ENCODE results near the gene SCD.

SCD gene

DNA sequence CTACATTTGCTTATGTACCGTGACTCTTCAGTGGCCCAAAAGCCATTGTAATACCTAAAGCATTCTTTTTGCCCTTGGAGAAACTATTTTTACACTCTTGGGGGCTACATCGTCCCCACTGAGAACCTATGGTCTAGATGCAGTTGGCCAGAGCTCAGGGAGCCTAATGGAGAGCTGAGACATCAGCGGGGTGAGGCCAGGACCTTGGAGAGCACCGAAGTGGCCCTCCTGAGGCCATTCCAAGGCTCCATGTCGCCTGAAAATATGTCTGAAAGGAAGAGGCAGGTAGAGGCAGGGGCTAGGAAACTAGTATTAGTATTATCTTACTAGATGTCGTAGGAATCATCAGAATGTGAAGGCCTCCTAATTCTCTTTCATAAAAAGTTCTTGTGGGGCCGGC is 21.9 kb upstream of the SCD start:
- DNase-seq (ENCODE audit: insufficient read length), result no peak

DNA sequence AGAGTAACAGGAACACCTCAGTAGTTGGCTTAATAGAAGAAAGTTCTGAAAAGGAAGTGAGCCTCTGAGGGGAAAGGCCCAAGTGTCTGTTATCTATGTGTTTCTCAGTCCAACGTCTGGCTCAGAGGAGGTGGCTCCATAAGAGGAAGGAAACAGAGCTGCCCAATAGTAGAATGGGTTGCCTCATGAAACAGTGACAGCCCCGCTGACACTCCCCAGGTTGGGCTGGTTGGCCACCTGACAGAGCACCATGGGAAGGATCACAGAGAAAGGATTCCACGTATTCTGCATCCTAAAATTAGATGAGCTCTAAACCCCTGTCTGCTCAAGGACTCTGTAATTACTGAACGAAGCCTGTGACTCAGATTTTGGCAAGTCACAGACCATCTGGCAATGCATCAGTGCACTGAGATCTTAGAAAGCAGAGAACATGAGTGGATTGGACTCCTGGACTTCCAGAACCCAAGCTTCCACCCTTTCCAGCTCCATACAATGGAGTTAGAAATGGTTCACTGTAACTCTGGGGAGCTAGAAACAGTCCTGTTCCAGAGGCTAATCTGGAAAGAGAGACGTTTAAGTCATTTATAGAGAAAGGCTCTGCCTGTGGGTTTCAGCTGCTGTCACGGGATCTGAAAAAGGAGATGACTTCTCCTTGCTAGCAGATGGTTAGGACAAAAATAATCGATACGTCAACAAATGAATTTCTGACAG is 19.9 kb upstream of the SCD start:
- TF ChIP-seq POLR2A (IDR thresholded peaks at IDR 0.05; ENCODE audit: low read depth, low read length) (no peak; the same call in 1 of the 2 replicates), POLR2AphosphoS5 (IDR thresholded peaks at IDR 0.05; ENCODE audit: low read depth, low read length) (no peak), TAF1 (IDR thresholded peaks at IDR 0.05; ENCODE audit: borderline replicate concordance, low read depth, low read length) (no peak)
- FAIRE-seq (peak; percentile 99), DNase-seq (ENCODE audit: insufficient read length) (peak; percentile 59)

More for the DNA sequence above, 21.9 kb upstream of the SCD start:
- no peak for FAIRE-seq
- no peak for TF ChIP-seq POLR2AphosphoS5 (IDR thresholded peaks at IDR 0.05; ENCODE audit: low read depth, low read length)
- no peak for TF ChIP-seq TAF1 (IDR thresholded peaks at IDR 0.05; ENCODE audit: borderline replicate concordance, low read depth, low read length)
- TF ChIP-seq POLR2A (IDR thresholded peaks at IDR 0.05; ENCODE audit: low read depth, low read length), result no peak

DNA sequence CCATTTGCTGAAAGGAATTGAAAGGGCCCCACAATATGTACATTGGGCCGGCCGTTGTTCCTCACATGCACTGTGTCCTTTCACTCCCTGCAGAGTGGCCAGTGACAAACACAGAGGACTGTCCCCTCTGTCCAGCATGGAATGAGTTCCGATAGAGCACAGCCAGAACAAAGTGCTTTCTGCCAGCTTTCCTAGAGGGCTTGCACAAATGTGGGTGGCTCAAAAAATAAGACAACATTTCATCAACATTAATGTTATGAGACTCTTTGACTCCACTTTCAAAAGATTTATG is 19.4 kb upstream of the SCD start:
- TF ChIP-seq TAF1 (IDR thresholded peaks at IDR 0.05; ENCODE audit: borderline replicate concordance, low read depth, low read length) (no peak), POLR2A (IDR thresholded peaks at IDR 0.05; ENCODE audit: low read depth, low read length) (no peak), POLR2AphosphoS5 (IDR thresholded peaks at IDR 0.05; ENCODE audit: low read depth, low read length) (no peak)
- no peak for DNase-seq (ENCODE audit: insufficient read length)
- no peak for FAIRE-seq

DNA sequence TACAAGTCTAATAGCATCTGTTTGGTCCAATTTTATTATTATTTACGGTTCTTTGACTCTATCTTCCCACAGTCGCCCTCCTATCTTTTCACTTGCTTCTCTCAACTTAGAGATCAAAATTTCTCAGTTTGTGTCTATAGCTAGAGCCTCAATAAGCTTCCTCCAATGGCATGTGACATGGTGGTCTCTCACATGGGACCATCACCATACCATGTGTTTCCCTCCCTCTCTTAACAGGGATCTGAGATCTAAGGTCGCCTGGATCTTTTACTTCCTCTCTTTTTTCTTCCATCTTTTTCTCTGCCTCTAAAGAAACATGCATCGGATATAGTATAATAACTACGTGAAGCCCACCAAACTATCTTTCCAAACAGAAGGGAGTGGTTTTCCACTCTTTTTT is 18.8 kb upstream of the SCD start:
- DNase-seq (ENCODE audit: insufficient read length) (no peak), FAIRE-seq (no peak)
- TF ChIP-seq TAF1 (IDR thresholded peaks at IDR 0.05; ENCODE audit: borderline replicate concordance, low read depth, low read length), result no peak
- TF ChIP-seq POLR2A (IDR thresholded peaks at IDR 0.05; ENCODE audit: low read depth, low read length), result no peak
- no peak for TF ChIP-seq POLR2AphosphoS5 (IDR thresholded peaks at IDR 0.05; ENCODE audit: low read depth, low read length)

DNA sequence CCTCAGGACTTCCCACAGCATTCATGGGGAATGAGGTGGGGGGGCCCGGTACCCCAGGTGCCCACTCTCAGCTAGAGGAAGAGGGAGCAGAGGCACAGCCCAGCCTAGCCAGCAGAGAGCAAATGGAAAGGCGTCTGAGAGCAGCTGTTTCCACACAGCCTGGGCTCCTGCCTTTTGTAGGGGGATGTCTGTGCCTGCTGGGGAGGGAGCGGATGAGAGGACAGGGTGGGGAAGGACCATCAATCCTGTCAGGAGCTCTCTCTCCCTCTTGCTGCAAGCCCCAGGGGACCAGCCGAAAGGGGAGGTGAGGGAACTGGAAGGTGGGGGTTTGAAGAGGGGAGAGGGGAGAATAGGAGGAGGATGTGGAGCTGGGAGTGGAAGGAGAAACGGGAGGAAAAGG is 17.0 kb upstream of the SCD start, which contains the start of gene PKD2L1:
Gene PKD2L1, minus strand, starts transcription at position 150 of the 400 bp plus-strand sequence. Its CDS starts 125 bp downstream, at position 25.
- FAIRE-seq (no peak), DNase-seq (ENCODE audit: insufficient read length) (no peak)
- TF ChIP-seq TAF1 (IDR thresholded peaks at IDR 0.05; ENCODE audit: borderline replicate concordance, low read depth, low read length) (no peak), POLR2AphosphoS5 (IDR thresholded peaks at IDR 0.05; ENCODE audit: low read depth, low read length) (no peak)

DNA sequence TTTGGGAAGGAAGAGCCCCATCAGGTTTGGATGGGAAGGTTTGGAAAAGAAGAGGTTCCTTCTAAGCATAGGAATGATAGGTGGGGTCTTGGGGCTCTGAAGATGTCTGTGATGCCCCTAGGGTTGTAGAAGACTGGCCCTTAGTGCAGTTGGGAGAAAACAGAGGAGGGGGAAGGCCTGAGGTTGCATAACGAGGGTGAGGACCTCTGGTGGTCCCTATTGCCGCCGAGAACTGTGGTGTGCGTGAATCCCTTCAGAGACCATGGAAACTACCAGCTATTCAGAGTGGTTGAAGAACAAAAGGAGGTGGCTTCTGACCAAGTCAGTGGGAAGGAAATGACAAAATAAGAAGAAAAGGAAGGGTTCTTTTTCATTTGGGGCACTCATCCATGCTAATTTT is 13.9 kb upstream of the SCD start:
- DNase-seq (ENCODE audit: insufficient read length) (no peak), FAIRE-seq (no peak)
- TF ChIP-seq TAF1 (IDR thresholded peaks at IDR 0.05; ENCODE audit: borderline replicate concordance, low read depth, low read length), result no peak
- no peak for TF ChIP-seq POLR2A (IDR thresholded peaks at IDR 0.05; ENCODE audit: low read depth, low read length)
- TF ChIP-seq POLR2AphosphoS5 (IDR thresholded peaks at IDR 0.05; ENCODE audit: low read depth, low read length), result no peak

DNA sequence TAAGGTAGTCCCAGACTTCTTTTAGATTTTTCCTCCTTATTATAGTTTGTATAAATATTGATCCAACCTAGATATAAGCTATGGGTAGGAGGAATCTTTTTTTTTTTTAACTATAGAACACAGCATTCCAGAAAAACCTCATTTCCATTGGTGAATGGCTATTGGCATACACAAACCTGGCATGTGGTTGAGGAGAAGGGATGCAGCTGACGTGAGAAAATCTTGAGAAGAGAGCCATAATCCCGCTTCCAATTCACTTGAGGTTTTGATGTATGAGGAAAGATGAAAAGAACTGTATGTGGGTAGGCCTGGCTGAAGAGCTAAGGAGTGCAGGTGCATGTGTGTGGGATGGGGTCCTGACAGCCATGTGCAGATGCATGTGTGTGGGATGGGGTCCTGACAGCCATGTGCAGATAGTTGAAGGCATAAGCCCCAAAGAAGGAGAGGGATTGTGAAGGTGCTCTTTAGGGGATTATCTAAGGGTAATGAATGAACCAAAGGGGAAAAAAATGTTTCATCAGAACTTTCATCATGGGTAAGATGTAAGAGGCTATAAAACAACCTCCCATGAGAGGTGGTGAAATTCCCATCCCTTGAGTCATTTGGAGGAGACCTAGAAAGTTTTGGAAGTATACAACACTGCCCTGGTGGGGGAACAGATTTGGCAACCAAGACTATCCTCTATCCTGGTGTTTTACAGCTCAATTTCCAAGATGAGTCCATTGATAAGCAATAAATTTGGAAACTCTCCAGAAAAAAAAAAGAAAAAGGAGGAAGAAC is 13.2 kb upstream of the SCD start:
- TF ChIP-seq TAF1 (IDR thresholded peaks at IDR 0.05; ENCODE audit: borderline replicate concordance, low read depth, low read length) (no peak), POLR2AphosphoS5 (IDR thresholded peaks at IDR 0.05; ENCODE audit: low read depth, low read length) (no peak), POLR2A (IDR thresholded peaks at IDR 0.05; ENCODE audit: low read depth, low read length) (no peak)
- DNase-seq (ENCODE audit: insufficient read length) (no peak), FAIRE-seq (no peak)

DNA sequence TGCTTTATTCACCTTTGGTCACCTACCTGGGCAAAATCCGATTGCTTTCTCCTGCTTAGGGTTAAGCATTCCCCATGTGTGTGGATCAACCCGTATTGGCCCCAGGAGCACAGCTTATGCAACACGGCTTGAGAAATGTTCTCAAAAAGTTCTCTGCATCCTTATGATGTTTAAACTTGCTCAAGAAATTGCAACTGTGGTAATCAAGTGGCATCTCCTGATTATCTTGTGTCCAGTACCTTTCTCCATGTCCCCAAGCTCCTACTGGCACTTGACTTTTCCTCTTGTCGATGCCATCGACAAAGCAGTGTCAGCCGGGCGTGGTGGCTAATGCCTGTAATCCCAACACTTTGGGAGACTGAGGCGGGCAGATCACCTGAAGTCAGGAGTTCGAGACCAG is 12.3 kb upstream of the SCD start:
- DNase-seq (ENCODE audit: insufficient read length) (no peak), FAIRE-seq (no peak)
- TF ChIP-seq POLR2AphosphoS5 (IDR thresholded peaks at IDR 0.05; ENCODE audit: low read depth, low read length), result no peak
- no peak for TF ChIP-seq TAF1 (IDR thresholded peaks at IDR 0.05; ENCODE audit: borderline replicate concordance, low read depth, low read length)
- TF ChIP-seq POLR2A (IDR thresholded peaks at IDR 0.05; ENCODE audit: low read depth, low read length), result no peak

DNA sequence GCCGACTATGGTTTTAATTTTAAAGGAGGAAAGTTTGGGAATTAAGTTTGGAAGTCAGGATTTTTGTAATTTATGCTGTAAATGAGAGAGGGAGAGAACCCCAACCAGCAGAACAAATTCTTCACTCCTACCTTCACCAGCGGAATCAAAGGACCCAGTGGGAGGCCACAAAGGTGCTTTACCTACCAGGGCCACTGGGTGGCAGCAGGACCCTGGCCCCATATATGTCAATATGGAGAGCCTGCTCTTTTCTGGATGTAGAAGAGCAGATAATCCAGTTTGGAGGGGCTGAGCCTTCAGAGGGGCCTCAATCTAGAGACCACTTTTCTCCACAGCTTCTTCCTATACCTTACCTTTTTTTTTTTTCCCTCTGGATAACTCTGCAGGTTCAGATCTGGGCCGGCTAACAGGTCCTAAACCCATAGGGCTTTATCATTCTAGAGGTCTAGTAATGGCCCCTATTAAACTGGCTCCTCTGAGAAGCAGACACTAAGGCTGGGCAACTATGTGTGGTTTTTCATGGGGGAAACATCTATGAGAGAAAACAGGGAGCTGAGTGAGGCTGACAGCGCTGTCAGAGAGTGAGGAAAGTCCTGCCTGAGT is 8.5 kb upstream of the SCD start:
- no peak for TF ChIP-seq TAF1 (IDR thresholded peaks at IDR 0.05; ENCODE audit: borderline replicate concordance, low read depth, low read length)
- no peak for TF ChIP-seq POLR2AphosphoS5 (IDR thresholded peaks at IDR 0.05; ENCODE audit: low read depth, low read length)
- no peak for TF ChIP-seq POLR2A (IDR thresholded peaks at IDR 0.05; ENCODE audit: low read depth, low read length)
- DNase-seq (ENCODE audit: insufficient read length) (peak; percentile 60), FAIRE-seq (peak; percentile 81)

DNA sequence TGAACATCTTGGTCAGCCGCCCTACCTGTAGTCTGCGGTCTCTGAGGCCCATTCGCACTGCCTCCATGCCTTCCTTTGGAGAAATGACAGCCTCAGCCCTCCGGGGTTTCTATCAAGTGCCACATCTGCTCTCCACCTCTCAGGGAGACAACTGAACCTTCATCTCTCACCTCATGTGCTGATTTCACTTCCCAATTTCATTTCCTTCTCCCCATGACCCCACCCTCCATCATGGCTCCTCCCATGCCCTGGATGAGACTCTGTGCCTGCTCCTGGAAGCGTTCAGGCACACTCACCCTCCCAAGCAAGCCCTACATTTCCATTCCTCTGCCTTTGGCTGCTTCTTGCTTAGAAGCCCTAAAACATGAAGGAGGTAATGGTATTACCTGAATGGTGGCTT is 7.8 kb upstream of the SCD start:
- TF ChIP-seq POLR2A (IDR thresholded peaks at IDR 0.05; ENCODE audit: low read depth, low read length), result no peak
- TF ChIP-seq POLR2AphosphoS5 (IDR thresholded peaks at IDR 0.05; ENCODE audit: low read depth, low read length), result no peak
- TF ChIP-seq TAF1 (IDR thresholded peaks at IDR 0.05; ENCODE audit: borderline replicate concordance, low read depth, low read length), result no peak
- peak; percentile 49 for DNase-seq (ENCODE audit: insufficient read length)
- FAIRE-seq, result peak; percentile 56

DNA sequence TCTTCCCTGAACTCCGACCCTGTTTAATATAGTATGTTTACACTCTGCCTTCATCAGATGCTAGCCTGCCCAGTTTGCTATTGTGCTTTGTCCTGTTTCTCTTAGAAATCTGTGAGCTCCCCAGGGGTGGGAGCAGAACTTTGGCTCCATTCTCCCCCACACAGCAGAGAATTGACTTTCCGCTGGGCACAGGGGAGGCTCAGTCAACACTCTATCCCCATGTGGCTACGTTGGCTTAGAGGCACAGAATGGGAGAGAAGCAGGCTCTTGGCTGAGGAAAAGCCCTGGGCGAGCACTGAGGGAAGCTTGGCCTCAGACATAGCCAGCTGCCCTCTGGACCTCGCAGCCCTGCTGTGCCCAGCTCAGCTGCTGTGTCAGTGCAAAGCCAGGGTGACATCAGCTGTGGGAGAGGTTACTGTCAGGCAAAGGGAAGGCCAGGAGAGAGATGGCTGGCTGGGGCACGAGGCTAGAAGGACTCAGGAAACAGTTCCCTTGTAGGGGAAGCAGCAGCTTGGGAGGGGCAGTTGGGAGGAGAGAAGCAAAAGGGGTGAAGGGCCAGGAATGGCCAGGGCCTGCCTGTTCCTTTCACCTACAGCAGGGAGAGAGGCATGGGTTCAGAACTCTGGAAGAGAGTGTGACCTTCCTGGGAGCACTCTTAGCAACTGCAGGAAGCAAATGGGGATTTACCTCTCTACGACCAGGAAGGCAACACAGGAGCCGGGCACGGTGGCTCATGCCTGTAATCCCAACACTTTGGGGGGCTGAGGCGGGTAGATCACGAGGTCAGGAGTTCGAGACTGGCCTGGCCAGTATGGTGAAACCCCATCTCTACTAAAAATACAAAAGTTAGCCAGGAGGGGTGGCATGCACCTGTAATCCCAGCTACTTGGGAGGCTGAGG is 5.8 kb upstream of the SCD start:
- TF ChIP-seq POLR2A (IDR thresholded peaks at IDR 0.05; ENCODE audit: low read depth, low read length) (no peak), TAF1 (IDR thresholded peaks at IDR 0.05; ENCODE audit: borderline replicate concordance, low read depth, low read length) (no peak)
- no peak for FAIRE-seq
- no peak for DNase-seq (ENCODE audit: insufficient read length)
